Stomach smooth muscle (tissue), 2 donors: ENCODE results near the gene SRGAP2C.
"Not testable (repeated sequence)": the region's sequence is repeated elsewhere in the genome, so short reads cannot be mapped to it uniquely, and the experiment has no call there.

ENCODE experiments used
- H3K27ac ChIP-seq: one replicate; pipeline ENCODE4 v1.7.0; 2013; ENCODE audit warnings: mild to moderate bottlenecking, low read length, inconsistent platforms
- H3K27me3 ChIP-seq, 2 donors: one replicate each; pipeline ENCODE4 v1.7.0; 2013; ENCODE audit warnings: low read length in 2 of 2; ENCODE audit not compliant: insufficient read depth in 2 of 2, control insufficient read depth in 1 of 2
- H3K36me3 ChIP-seq, 2 donors: one replicate each; pipeline ENCODE4 v1.7.0; 2013; ENCODE audit warnings: low read length in 2 of 2; ENCODE audit not compliant: control insufficient read depth in 2 of 2, insufficient read depth in 2 of 2
- H3K4me1 ChIP-seq: one replicate; pipeline ENCODE4 v1.7.0; 2013; ENCODE audit warnings: low read length; ENCODE audit not compliant: control insufficient read depth, insufficient read depth
- H3K4me3 ChIP-seq, 2 donors: one replicate each; pipeline ENCODE4 v1.7.0; 2013; ENCODE audit warnings: low read length in 2 of 2
- H3K9ac ChIP-seq, 2 donors: one replicate each; pipeline ENCODE4 v1.7.0; 2013; ENCODE audit warnings: low read length in 2 of 2, mild to moderate bottlenecking in 1 of 2
- H3K9me3 ChIP-seq, 2 donors: one replicate each; pipeline ENCODE4 v1.7.0; 2013; ENCODE audit warnings: low read length in 2 of 2; ENCODE audit not compliant: control insufficient read depth in 2 of 2
- donor health status: healthy.
- donor health status: Pancreatic carcinoma.

SRGAP2C gene

GRCh38 chr1:121187914-121188313 lies 3.1 kb downstream of the SRGAP2C start:
- not testable (repeated sequence) for H3K36me3 ChIP-seq, H3K27me3 ChIP-seq, H3K9me3 ChIP-seq, H3K9ac ChIP-seq, H3K4me3 ChIP-seq, H3K27ac ChIP-seq, H3K4me1 ChIP-seq

- H3K4me1 ChIP-seq, H3K27ac ChIP-seq, H3K9ac ChIP-seq, H3K4me3 ChIP-seq, H3K9me3 ChIP-seq, H3K27me3 ChIP-seq, H3K36me3 ChIP-seq: not testable (repeated sequence)
These were observed 7.7 kb downstream of the SRGAP2C start for GRCh38 chr1:121192512-121192911.

- not testable (repeated sequence) for H3K9me3 ChIP-seq, H3K27me3 ChIP-seq, H3K36me3 ChIP-seq, H3K4me1 ChIP-seq, H3K9ac ChIP-seq, H3K27ac ChIP-seq, H3K4me3 ChIP-seq
These were observed 12.5 kb downstream of the SRGAP2C start for GRCh38 chr1:121197095-121197882.

GRCh38 chr1:121199763-121200162 lies 15.0 kb downstream of the SRGAP2C start:
- H3K9me3 ChIP-seq, H3K36me3 ChIP-seq, H3K4me3 ChIP-seq, H3K9ac ChIP-seq, H3K27me3 ChIP-seq, H3K27ac ChIP-seq, H3K4me1 ChIP-seq: not testable (repeated sequence)

- H3K27me3 ChIP-seq, H3K9ac ChIP-seq, H3K27ac ChIP-seq, H3K9me3 ChIP-seq, H3K4me3 ChIP-seq, H3K4me1 ChIP-seq, H3K36me3 ChIP-seq: not testable (repeated sequence)
These were observed 15.5 kb downstream of the SRGAP2C start for GRCh38 chr1:121200232-121200631.

GRCh38 chr1:121200985-121201981 lies 16.5 kb downstream of the SRGAP2C start:
- not testable (repeated sequence) for H3K4me3 ChIP-seq, H3K4me1 ChIP-seq, H3K27ac ChIP-seq, H3K36me3 ChIP-seq, H3K27me3 ChIP-seq, H3K9me3 ChIP-seq, H3K9ac ChIP-seq

GRCh38 chr1:121202986-121203385 lies 18.2 kb downstream of the SRGAP2C start:
- not testable (repeated sequence) for H3K27me3 ChIP-seq, H3K36me3 ChIP-seq, H3K4me1 ChIP-seq, H3K4me3 ChIP-seq, H3K9ac ChIP-seq, H3K9me3 ChIP-seq, H3K27ac ChIP-seq

GRCh38 chr1:121205786-121206711 lies 21.3 kb downstream of the SRGAP2C start:
- not testable (repeated sequence) for H3K27ac ChIP-seq, H3K36me3 ChIP-seq, H3K4me1 ChIP-seq, H3K4me3 ChIP-seq, H3K27me3 ChIP-seq, H3K9me3 ChIP-seq, H3K9ac ChIP-seq

- H3K9me3 ChIP-seq, H3K27me3 ChIP-seq: not testable (repeated sequence)
These were observed 22.6 kb downstream of the SRGAP2C start for GRCh38 chr1:121207328-121207727.

GRCh38 chr1:121208375-121208774 lies 23.6 kb downstream of the SRGAP2C start:
- H3K27me3 ChIP-seq, H3K4me3 ChIP-seq, H3K27ac ChIP-seq, H3K9me3 ChIP-seq, H3K36me3 ChIP-seq, H3K4me1 ChIP-seq, H3K9ac ChIP-seq: not testable (repeated sequence)

More at GRCh38 chr1:121207328-121207727, 22.6 kb downstream of the SRGAP2C start:
- not testable (repeated sequence) for H3K4me1 ChIP-seq, H3K27ac ChIP-seq, H3K9ac ChIP-seq, H3K4me3 ChIP-seq, H3K36me3 ChIP-seq
